CD4-positive, alpha-beta T cell (primary cell): ENCODE measurements around the gene CLSTN2. TPM values are rescaled to one million over a fixed set of nuclear protein-coding genes. Genes with fewer than 3 reads are reported as not detected.

Experiments
- ATAC-seq: fragments of 200-7000 bp; cut with Tn5 transposase; one replicate; pipeline ENCODE4 v1.10.0; 2022; ENCODE audit warnings: mild to moderate bottlenecking; ENCODE audit not compliant: poor library complexity
- CTCF ChIA-PET: fragments of 350-600 bp; sonication (Branson Sonifier 250); formaldehyde crosslinking; loops from one replicate; lab custom pipeline; 2021; ENCODE audit warnings: antibody characterized with exemption, inconsistent platforms; lab: Charles Lee
- POLR2A ChIA-PET: fragments of 350-600 bp; sonication (Branson Sonifier 250); formaldehyde crosslinking; loops from one replicate; lab custom pipeline; 2021; ENCODE audit warnings: antibody characterized with exemption, inconsistent platforms; lab: Charles Lee
- DNase-seq, 14 experiments: peaks; one replicate each; pipeline ENCODE4 v3.0.0-alpha.2; 2013 to 2020; ENCODE audit warnings: mixed read lengths in 2 of 14
- H3K27ac ChIP-seq, 2 donors: one replicate each; pipeline versions ENCODE4 v1.5.1 to v1.7.0; 2013; ENCODE audit warnings: low read length in 2 of 2, low read depth in 1 of 2, mild to moderate bottlenecking in 1 of 2
- H3K27me3 ChIP-seq, 2 experiments: 1 replicate in 1 of 2; 2 replicates in 1 of 2; pipeline versions ENCODE4 v1.6.1 to v1.7.0; 2013; ENCODE audit warnings: low read length in 2 of 2, control low read depth in 1 of 2, mild to moderate bottlenecking in 1 of 2, moderate library complexity in 1 of 2; ENCODE audit not compliant: insufficient read depth in 2 of 2, control insufficient read depth in 1 of 2
- H3K36me3 ChIP-seq: one replicate; pipeline ENCODE4 v1.6.1; 2013; ENCODE audit warnings: low read length, control low read depth; ENCODE audit not compliant: insufficient read depth
- H3K4me1 ChIP-seq: one replicate; pipeline ENCODE4 v1.6.1; 2013; ENCODE audit warnings: low read length, control low read depth; ENCODE audit not compliant: insufficient read depth
- H3K4me3 ChIP-seq: one replicate; pipeline ENCODE4 v1.5.1; 2013; ENCODE audit warnings: mild to moderate bottlenecking, low read length, moderate library complexity
- H3K9me3 ChIP-seq, 2 experiments: 1 replicate in 1 of 2; 2 replicates in 1 of 2; pipeline versions ENCODE4 v1.6.1 to v1.7.0; 2013; ENCODE audit warnings: low read length in 2 of 2, mild to moderate bottlenecking in 2 of 2, control low read depth in 1 of 2, moderate library complexity in 1 of 2; ENCODE audit not compliant: control insufficient read depth in 1 of 2, insufficient read depth in 1 of 2
- H3K27ac Mint-ChIP-seq: one replicate; pipeline ENCODE4 v1.8.0; 2020; ENCODE audit warnings: mixed read lengths
- H3K27me3 Mint-ChIP-seq: one replicate; pipeline ENCODE4 v1.8.0; 2021; ENCODE audit warnings: mixed read lengths
- H3K36me3 Mint-ChIP-seq: one replicate; pipeline ENCODE4 v1.8.0; 2021; ENCODE audit warnings: low read depth, mixed read lengths
- H3K4me1 Mint-ChIP-seq: one replicate; pipeline ENCODE4 v1.8.0; 2021; ENCODE audit warnings: low read depth, mixed read lengths
- H3K4me3 Mint-ChIP-seq: one replicate; pipeline ENCODE4 v1.8.0; 2020; ENCODE audit warnings: mild to moderate bottlenecking, mixed read lengths
- H3K9me3 Mint-ChIP-seq: one replicate; pipeline ENCODE4 v1.8.0; 2020; ENCODE audit warnings: mixed read lengths
- CTCF ChIP-seq: fragments of 200-600 bp; IDR thresholded peaks from one replicate; pipeline ENCODE4 v1.8.0; 2022; ENCODE audit warnings: antibody characterized with exemption, mild to moderate bottlenecking
- intact Hi-C, 2 experiments: fragments of 100-400 bp; cut with DNase I in 1 of 2; cut with micrococcal nuclease in 1 of 2; formaldehyde crosslinking; loops; one replicate each; pipeline versions ENCODE4 v1.15.1 to v1.9.0; 2023 to 2025; cut with DNase I, micrococcal nuclease
- total RNA-seq, 174 experiments: library from RNA in 2 of 174; stranded (reverse) in 2 of 174; gene quantifications; one replicate each; pipeline ENCODE4 v1.2.3 and lab custom pipeline; 2021 to 2026

Gene CLSTN2
- total RNA-seq, 2 experiments from 2014 or later = not detected

- H3K4me1 Mint-ChIP-seq = no peaks in the 10 kb centered on the region
- Histone ChIP-seq H3K36me3 (no peaks in the 10 kb centered on the region), H3K4me3 (no peak overlapping the region), H3K27me3 (no peaks in the 10 kb centered on the region), H3K4me1 (no peaks in the 10 kb centered on the region), H3K9me3 (no peaks in the 10 kb centered on the region), H3K27ac (no peak overlapping the region)
- no peak overlapping the region for H3K27ac Mint-ChIP-seq
- ATAC-seq (no peak), DNase-seq (no peak)
- intact Hi-C loops = no loop called here
- H3K4me3 Mint-ChIP-seq = no peak overlapping the region
- POLR2A ChIA-PET = no interaction called here
- peaks cover 2% of the 10 kb centered on the region for H3K9me3 Mint-ChIP-seq
- peaks cover 30% of the 10 kb centered on the region for H3K27me3 Mint-ChIP-seq
- CTCF ChIA-PET = no interaction called here
- no peak for TF ChIP-seq CTCF
- no peaks in the 10 kb centered on the region for H3K36me3 Mint-ChIP-seq
Observed at GRCh38 chr3:140355481-140355880, 420.5 kb downstream of the CLSTN2 start.

GRCh38 chr3:140358686-140359085 is 423.7 kb downstream of the CLSTN2 start:
- DNase-seq = no peak
- Mint-ChIP-seq H3K4me3 (no peak overlapping the region), H3K36me3 (no peaks in the 10 kb centered on the region), H3K9me3 (peaks cover 2% of the 10 kb centered on the region), H3K27ac (no peak overlapping the region), H3K4me1 (no peaks in the 10 kb centered on the region), H3K27me3 (peaks cover 26% of the 10 kb centered on the region)
- intact Hi-C loops = no loop called here
- Histone ChIP-seq H3K4me1 (no peaks in the 10 kb centered on the region), H3K36me3 (no peaks in the 10 kb centered on the region), H3K9me3 (no peaks in the 10 kb centered on the region), H3K27me3 (no peaks in the 10 kb centered on the region), H3K4me3 (no peak overlapping the region), H3K27ac (no peak overlapping the region)
- ChIA-PET CTCF (no interaction called here), POLR2A (no interaction called here)
- ATAC-seq = no peak
- TF ChIP-seq CTCF = no peak

- H3K27me3 Mint-ChIP-seq = peaks cover 23% of the 10 kb centered on the region
- H3K9me3 Mint-ChIP-seq = peaks cover 2% of the 10 kb centered on the region
- no peak overlapping the region for H3K27ac Mint-ChIP-seq
- Histone ChIP-seq H3K27me3 (no peaks in the 10 kb centered on the region), H3K4me1 (no peaks in the 10 kb centered on the region), H3K36me3 (no peaks in the 10 kb centered on the region), H3K4me3 (no peak overlapping the region), H3K27ac (no peak overlapping the region), H3K9me3 (no peaks in the 10 kb centered on the region)
- POLR2A ChIA-PET = no interaction called here
- ATAC-seq (no peak), DNase-seq (no peak)
- intact Hi-C loops = no loop called here
- no peaks in the 10 kb centered on the region for H3K36me3 Mint-ChIP-seq
- CTCF ChIA-PET = no interaction called here
- no peak overlapping the region for H3K4me3 Mint-ChIP-seq
- no peaks in the 10 kb centered on the region for H3K4me1 Mint-ChIP-seq
- no peak for TF ChIP-seq CTCF
Observed at GRCh38 chr3:140359233-140359995, 424.4 kb downstream of the CLSTN2 start.
